Stimulated activated CD4-positive, alpha-beta T cell treated with anti-CD3 and anti-CD28 coated beads, TNF-alpha, amount 100 ng/mL, for 48 hours (primary cell): Measurements from ENCODE around the gene PCSK7.
"Not testable (repeated sequence)": the region's sequence is repeated elsewhere in the genome, so short reads cannot be mapped to it uniquely, and the experiment has no call there.

ENCODE experiments used
- DNase-seq, 3 donors: peaks; one replicate each; pipeline ENCODE4 v3.0.0-alpha.2; 2020; ENCODE audit warnings: low read depth in 3 of 3

Gene PCSK7

DNA sequence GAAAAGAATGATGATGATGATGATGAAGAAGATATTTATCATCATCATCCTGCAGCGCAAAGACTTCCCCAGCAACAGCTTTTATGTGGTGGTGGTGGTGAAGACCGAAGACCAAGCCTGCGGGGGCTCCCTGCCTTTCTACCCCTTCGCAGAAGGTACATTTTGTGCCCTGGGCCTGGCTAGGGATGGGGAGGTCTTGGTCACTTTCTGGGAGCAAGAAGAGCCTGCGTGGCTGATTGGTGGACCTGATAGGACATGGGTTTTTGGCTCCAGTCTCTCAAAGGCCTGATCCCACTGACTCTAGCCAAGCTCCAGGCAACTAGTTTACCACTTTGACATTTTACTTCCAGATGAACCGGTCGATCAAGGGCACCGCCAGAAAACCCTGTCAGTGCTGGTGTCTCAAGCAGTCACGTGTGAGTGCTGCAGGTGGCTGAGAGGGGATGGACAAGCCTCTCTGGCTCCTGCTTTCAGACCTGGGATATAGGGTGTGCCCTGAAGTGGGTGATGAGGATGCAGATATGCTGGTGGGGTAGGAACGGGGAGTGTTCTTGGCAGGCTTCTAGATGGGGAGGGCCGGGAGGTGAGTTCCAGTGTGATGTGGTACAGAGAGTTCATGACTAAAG lies 48.0 kb downstream of the PCSK7 start:
- no peak for DNase-seq

DNA sequence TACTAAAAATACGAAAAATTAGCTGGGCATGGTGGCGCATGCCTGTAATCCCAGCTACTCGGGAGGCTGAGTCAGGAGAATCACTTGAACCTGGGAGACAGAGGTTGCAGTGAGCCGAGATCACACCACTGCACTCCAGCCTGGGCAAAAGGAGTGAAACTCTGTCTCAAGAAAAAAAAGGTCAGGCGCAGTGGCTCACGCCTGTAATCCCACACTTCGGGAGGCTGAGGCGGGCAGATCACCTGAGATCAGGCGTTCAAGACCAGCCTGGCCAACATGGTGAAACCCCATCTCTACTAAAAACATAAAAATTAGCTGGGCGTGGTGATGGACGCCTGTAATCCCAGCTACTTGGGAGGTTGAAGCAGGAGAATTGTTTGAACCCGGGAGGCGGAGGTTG lies 48.7 kb downstream of the PCSK7 start:
- not testable (repeated sequence) for DNase-seq

DNA sequence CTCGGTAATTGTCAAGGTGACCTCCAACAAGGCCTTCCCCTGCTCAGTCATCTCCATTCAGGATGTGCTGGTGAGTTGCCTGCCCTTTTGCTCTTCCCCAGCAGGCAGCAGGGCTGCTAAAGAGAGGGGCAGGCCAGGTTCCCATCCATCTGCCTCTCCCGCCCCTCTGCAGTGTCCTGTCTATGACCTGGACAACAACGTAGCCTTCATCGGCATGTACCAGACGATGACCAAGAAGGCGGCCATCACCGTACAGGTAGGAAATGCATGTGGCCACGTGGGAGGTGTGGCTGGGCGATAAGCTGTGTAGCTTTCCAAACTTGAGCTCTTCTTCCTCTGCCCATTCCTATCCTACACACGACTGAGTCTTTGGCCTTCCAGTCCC lies 49.3 kb downstream of the PCSK7 start:
- no peak for DNase-seq

DNA sequence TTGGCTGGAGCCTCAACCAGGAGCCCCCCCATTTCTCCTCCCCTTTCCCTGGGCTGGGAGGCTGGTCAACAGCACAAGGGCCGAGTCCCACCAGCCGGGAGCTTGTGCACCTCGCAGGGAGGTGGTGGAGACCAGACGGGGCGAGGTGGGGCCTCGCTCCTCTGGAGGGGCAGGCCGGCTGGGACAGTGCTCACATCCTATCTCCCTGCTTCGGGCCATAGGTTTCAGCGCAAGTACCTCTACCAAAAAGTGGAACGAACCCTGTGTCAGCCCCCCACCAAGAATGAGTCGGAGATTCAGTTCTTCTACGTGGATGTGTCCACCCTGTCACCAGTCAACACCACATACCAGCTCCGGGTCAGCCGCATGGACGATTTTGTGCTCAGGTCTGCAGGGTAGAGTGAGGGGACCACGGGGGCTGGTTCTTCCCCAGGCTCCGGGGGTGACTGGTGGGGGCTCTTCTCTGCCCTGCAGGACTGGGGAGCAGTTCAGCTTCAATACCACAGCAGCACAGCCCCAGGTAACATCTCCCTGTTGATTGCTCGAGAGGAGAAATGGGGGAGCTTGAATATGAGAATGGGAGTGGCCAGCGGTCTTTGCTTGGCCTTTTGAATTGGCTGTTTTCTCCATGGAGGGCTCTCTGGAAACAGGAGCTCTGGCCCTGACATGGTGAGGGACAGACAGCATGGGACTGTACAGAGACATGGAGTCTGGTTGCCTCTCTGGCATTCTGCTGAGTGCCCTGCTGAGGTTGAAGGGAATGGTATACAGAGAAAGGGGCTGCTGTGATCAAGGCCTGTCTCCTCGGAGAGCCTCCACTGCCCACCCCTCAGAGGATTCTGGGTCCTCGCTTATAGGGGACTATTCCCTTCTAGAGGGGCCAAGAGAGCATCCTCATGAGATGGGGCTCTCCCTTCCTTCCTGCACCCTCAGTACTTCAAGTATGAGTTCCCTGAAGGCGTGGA lies 50.0 kb downstream of the PCSK7 start:
- no peak for DNase-seq

DNA sequence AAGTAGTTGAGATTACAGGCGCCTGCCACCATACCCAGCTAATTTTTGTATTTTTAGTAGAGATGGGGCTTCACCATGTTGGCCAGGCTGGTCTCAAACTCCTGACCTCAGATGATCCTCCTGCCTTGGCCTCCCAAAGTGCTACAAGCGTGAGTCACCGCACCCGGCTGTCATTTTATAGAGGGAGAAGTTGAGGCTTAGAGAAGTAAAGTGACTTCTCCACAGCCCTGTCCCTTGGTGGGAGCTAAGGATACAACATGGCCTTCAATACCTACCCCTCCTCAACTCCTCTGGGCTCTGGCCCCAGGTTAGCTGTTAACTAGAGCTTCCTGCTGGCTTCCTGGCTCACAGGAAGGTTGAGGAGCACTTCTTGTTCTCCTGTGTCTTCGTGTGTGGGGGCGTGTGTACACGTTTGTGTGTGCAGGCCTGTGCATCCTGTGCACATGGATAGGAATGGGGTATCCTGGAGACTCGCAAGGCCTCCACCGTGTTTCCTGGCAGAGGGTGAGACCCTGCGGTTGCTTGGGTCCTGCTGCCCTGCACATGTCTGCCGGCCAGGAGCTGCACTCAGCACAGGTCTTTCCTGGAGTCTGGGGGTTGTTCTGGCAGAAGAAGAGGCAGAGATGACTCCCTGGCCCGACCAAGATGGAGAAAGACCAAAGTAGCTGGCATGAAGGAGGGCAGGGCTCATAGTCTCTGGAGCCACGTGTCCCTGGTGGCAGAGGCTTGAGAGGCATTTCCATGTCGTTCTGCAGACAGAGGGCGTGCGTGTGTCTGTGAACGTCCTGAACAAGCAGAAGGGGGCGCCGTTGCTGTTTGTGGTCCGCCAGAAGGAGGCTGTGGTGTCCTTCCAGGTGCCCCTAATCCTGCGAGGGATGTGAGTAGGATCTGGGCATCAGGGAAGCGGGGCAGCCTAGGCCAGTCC lies 51.0 kb downstream of the PCSK7 start:
- peak; percentile 40 to 67 (median 58) for DNase-seq

DNA sequence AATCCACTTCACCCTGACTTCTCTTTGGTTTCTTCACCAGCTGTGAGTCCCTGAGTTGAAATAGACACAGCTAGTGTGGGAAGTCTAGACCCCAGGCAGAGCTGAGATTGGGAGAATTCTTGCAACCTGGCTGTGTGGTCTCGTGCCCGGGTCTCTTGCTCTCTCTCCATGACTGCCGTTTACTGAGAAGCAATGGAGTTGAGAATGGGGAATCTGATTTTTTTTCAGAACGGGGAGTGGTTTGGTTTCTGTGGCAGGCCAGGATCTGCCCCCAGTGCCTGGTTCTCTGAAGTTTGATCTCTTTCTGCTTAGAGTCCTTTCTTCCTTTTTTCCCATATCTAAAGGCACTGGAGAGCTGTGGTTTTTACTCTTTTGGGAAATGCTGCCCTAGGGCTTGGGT lies 51.9 kb downstream of the PCSK7 start:
- no peak for DNase-seq

DNA sequence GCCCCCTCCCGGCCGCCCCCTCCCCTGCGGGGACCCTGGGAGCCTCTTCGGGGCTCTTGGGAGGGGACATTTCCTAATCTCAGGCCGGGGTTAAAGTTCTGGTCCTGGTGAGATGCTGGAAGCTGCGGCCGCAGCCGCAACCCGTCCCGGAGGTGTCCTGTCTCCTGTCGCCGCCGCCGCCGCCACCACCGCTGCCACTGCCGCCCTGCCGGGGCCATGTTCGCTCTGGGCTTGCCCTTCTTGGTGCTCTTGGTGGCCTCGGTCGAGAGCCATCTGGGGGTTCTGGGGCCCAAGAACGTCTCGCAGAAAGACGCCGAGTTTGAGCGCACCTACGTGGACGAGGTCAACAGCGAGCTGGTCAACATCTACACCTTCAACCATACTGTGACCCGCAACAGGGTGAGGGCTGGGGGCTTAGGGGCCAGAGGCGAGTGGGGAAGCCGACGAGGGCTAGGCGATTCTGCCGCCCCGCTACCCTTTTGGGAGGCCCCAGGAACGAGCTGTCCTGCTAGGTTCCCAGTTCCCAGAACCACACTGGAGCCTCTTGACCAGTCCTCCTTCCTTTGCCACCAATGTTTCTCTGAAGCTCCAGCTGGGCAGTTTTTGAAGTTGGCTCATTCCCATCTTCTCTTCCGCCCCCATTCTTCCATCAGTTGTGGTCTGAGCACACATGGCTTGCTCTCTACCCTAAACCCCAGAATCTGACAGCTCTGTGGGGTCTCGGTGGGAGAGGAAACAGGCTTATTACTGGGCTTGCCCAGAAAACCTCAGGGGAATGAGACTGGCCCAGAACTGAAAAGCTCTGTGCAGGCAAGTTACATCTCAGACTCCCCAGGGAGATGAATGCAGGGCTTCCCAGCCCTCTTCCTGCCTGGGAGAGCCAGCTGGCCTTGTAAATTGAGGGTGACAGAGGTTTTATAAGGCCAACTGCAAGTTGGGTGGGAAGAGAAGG lies 52.5 kb downstream of the PCSK7 start:
- peak in 2 of 3 donors; percentile 11 to 36 for DNase-seq

DNA sequence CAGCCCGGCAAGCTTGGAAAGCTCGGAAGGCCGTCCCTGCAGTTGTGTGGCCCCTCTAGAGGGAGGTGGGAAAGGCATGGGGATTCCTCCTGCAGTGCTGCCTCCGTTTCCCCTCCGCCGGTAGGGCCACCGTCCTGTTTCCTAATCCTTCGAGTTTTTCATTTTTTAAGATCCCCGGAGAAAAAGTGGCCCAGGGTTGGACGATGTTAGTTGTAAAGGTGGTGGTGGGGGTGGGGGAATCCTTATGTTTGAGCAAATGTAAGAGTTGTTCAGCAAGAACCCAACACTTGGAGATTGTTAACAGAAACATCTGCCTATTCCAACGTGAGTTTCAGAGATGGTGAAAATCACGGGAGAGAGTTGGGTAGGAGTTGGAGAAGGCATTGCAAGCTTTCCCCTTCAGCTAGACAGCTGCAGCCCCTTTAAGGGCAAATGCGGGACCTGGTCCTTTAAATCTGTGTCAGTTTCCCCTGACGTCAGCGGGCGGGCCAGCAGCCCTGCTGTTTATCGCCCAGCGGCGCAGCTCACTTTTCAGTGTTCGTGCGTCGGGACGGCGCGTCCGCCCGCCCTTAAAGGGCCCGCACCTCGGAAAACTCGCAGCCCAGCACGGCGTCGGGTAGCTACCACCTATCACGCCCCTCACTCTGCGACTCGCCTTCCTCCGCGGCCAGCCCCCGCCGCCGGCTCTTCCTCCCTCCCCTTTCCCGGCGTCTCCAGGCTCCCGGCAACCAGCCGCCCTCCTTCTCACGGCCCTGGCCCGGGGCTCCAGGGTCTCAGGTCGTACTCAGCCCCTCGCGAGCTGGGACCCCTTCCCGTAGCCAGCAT lies 53.5 kb downstream of the PCSK7 start, which contains the start of gene SIDT2:
TSS of gene SIDT2 (plus strand) at position 534 of the 825 bp plus-strand sequence. CDS start 521 bp downstream, outside the sequence.
- DNase-seq = peak; percentile 77 to 84 (median 77)

DNA sequence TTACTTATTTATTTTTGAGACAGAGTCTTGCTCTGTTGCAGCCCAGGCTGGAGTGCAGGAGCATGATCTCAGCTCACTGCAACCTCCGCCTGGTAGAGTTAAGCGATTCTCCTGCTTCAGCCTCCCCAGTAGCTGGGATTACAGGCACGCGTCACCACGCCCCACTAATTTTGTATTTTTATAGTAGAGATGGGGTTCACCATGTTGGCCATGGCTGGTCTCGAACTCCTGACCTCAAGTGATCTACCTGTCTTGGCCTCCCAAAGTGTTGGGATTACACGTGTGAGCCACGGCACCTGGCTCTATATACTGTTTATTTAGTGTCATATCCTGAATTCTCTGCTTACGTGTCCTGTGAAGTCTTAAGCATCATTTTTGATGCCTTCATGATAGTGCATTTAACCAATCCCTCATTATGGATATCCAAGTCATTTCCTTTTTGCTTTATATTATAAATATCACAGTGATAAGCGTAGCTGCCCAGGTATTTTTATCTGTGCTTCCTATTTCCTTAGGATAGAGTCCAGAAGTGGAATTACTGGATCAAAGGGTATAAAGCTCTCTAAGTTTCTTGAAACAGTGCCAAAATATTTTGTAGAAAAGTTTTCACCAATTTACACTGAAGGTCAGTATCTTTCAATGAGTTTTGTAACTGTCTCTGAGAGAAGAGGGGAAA lies 54.2 kb downstream of the PCSK7 start:
- no peak for DNase-seq

DNA sequence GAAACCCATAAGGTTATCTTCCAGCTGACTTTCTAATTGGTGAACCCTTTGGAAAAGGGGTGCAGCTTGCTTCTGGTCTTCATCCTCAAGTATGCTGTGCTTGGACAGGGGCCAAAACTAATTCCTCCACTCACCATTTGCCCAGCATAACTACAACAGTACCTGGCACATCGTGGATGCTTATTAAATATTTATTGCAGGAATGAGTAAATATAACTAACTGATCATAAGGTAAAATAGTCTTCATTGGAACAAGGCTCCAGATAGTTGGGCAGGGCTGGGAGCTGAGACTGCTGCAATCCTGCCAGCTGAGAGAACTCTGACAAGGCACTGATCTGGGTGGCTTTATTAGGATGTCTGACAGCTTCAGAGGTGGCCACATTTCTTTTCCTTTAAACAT lies 55.7 kb downstream of the PCSK7 start:
- no peak for DNase-seq

DNA sequence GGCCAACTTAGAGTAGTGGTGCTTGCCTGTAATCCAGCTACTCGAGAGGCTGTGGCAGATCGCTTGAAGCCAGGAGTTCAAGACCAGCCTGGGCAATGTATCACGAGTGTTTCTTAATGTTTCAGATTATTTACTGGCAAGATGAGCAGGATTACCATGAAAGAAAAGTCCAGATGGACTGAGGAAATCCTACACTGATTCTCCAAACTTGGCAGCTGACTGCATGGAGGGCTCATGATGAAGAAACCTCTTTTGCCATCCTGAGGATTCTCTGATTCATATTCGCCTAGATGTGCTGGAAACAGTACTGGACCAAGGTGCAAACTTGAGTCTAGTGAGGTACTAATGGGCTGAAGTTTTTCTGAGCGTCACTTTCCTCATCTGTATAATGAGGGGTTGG lies 56.1 kb downstream of the PCSK7 start:
- no peak for DNase-seq

DNA sequence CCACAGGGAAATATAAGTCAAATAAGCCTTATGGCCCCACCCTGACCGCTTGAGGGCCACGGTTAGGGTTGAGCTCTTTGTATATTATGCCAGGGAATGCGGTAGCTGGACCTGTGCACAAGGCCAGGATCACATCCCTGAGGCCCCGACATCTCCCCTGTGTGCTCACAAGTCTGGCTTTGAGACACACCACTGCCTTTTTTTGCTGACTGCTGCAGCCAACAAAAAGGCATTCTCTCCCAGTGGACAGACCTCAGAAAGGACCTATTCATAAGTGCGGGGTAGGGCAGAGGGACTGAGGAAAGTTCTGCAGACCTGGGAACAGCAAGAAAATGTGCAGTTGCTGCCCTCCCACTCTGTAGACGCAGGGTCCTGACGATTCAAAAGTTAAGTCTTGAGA lies 56.8 kb downstream of the PCSK7 start:
- no peak for DNase-seq

DNA sequence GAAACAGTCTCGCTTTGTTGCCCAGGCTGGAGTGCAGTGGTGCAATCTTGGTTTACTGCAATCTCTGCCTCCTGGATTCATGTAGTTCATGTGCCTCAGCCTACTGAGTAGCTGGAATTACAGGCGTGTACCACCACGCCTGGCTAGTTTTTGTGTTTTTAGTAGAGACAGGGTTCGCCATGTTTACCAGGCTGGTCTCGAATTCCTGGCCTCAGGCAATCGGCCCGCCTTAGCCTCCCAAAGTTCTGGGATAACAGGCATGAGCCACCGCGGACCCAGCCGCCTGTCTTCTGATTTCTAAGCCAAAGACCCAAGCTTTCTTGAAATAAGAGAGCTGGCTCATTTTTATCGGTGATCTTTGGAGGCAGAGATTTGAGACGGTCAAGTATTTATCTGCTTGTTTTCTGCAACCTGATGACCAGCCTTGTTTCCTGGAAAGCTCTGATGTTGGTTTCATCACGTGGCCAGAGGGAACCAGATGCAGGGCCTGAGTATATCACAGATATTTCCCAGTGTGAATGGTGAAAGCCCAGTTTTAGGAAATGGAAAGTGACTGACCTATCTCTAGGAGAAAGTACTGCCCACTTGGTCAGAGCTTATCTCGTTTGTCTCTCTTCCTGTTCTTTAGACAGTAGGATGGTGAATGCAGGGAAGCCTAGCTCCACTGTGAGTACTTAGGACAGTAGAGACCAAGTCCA lies 59.0 kb downstream of the PCSK7 start:
- DNase-seq = no peak

DNA sequence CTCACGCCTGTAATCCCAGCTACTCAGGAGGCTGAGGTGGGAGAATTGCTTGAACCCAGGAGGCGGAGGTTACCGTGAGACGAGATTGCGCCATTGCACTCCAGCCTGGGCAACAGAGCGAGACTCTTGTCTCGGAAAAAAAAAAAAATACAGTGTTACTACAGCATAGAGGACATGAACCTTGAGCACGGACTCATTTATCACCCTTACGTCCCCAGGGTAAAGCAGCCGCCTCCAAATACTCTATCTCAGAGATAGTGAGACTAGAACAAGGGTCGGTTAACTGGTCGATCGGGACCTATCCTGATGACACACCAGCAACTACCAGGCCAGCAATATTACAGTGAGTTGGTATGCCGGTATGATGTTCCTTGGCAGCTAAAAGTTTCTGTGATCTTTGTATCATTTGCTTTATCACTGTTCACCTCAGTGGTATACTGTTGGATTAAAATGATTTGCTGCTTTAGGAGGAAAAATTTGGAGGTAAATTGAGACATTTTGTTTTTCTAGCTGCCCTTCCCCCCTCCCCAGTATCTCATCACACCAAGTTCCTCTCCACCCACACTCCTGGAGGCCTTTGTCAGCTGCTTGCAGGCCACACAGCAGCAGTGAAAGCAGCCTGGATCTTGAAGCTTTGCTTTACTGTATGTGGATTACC lies 60.3 kb downstream of the PCSK7 start:
- DNase-seq = no peak

DNA sequence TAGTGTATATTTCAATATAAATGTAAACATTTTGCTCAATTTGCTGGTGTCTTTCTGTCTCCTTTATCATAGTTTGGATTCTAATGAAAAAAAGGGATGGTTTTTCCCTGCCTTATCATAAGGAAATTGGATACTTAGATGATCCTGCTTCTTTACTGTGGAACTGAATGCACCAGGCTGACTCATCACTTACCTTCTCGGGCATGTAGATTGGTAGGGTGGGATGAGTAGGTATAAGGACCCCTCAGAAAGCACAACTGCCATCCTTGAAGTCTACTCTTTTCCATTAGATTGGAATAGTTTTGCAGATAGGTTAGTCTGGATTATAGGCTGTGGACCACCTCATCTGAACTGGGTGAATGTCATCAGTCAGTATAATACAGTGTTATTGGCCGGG lies 60.9 kb downstream of the PCSK7 start:
- DNase-seq = no peak

DNA sequence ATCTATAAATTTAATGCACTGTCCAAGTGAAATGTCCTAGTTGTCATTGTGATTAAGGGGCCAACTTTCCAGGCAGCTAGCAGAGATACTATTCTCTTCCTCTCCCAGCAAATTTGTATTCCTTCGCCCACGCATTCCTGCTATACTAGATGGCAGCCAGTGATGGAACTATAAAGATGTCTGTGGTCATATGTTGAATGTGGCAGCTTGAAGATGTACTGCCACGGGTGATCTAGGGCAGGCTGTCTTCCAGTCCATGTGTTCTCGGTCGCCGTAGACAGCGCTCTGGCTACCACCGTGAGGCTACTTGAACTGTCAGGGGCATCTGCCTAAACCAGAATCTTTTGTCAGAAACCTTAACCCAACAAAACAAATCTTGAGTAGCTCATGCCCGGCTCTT lies 61.7 kb downstream of the PCSK7 start:
- DNase-seq = no peak

DNA sequence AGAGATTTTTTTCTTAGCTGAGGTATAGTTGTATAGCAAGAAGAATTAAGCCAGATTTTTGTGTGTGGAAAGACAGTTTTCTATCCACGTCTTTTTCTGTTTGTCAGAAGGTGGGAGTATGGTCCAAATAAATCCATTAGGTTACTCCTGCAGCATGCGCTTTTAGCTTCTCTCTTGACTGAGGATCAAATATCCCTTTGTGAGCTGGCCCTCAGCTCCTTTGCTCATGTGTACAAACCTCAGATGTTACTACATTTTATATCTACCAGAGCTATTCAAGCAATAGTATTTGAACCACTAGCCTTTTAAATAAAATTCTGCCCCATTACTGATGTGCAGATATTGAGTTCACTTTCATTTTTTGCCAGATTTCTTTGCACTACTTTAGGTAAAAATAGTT lies 62.1 kb downstream of the PCSK7 start:
- DNase-seq = no peak

DNA sequence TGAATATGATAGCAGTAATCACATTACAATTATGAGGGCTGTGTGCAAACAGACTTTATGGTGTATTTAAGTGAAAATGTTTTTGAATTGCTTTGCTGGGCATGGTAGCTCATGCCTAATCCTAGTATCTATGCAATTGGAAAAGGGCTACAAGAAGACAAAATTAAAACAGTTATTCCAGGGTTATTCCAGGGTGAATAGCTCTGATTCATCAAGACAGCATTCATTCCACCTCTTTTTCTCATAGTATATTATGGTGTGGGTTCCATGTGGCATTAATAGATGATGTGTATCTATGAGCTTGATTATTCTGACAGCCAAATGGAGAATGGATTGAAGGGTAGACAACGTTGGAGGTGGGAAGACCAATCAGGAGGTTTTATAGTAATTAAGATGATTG lies 65.4 kb downstream of the PCSK7 start:
- DNase-seq = no peak
